ENCODE results near the gene MAD1L1.

MAD1L1 gene

DNA sequence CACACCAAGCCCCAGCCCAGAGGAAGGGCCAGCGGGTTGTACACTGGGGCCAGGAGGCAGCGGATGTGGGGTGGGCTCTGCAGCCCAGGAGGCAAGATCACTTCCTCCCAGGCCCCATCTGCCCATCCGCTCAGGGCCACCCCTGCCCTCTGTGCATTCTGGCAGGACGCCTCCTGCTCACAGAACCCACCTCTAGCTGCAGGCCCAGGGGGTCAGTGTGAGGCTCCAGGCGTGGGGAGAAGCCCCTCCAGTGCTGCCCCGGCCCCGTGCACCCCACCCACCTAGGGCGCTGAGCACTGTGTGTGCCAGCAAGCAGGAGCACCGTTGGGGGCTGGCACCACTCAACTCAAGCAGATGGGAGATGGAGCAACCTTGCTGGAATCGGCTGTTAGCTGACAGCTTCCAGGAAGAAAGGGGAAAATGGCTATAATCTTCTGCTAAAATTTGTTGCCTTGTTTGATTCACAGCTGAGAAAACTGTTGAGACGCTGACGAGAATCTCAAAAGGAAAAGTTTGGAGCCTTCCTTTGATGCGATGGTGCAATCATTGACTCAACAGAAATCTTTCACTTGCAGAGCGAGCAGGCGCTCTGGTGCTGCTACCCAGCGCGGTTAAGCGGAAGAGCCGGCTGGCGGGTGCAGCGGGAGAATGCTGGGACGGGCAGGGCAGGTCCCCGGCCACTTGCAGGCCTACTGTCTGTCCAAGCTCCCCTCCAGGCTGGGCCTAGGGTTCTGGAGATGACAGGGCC lies 286.5 kb downstream of the MAD1L1 start:
- no peak for DNase-seq

DNA sequence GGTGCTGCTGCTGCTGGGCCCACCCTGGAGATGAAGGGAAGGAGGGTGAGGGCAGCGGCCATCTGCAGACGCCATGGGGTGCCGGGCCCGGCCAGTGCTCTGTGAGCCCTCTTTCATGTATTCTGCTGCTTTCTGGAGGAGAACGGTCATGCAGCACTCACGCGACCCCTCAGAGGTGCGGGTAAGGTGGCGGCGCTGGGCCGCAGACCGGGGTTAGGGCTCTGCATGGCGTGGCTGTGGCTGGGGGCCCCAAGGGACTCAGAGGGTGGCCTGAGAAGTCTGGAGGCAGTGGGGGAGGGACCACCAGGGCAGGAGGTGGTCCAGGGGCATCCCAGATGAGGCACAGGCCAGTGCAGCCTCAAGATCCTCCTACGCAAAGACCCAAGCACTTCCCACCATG lies 287.2 kb downstream of the MAD1L1 start:
- no peak for DNase-seq

DNA sequence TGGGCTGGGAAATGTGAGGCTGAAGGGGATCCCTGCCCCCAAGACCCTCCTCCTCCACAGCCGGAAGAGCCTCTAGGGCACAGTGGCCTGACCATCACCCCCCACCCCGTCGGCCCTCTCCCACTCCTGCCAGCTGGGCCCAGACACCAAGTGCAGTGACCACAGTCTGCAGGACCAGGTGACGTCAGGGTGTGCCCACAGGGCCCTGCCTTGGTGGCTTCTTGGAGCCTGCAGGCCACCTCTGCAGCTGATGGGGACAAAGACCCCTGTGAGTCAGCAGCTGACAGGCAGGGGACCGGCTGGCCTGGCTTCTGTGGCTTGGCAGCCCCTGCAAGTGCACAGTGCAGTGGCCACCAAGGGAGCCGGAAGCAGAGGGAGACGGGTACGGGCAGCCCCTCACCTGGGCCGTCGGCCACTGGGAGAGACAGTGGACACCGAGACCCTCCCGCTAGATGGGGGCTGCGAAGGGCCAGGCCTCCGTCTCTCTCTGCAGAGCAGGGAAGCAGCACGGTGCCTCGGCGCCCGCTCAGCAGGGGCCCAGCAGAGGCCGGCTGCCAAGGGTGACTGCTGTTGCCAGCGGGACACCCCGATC lies 288.0 kb downstream of the MAD1L1 start:
- no peak for DNase-seq

DNA sequence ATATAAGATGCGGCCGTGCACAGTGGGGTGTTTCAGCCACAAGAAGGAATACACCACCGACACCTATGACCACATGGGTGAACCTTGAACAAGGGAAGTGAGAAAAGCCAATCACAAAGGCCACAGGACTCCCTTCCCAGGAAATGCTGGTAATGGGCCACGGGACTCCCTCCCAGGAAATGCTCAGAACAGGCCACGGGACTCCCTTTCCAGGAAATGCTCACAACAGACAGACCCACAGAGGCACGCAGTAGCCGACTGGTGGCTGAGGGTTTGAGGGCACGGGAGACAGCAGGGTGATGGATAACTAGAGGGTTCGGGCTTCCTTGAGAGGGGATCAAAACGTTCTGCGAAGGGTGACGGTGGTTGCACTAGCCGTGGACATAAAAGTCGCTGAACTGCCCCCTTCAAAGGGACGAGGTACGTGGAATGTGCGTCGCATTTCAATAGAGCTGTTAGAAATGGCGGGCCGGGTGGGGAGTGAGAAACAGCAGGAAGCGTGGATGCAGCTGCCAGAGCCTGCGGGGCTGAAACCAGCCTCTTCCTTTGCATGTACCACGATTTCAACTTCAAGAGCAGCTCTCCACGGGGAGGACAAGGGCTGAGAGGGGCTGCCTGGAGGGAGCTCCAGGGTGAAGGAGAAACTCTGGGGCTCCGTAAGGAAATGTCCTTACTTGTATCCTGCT lies 288.7 kb downstream of the MAD1L1 start:
- no peak for DNase-seq

DNA sequence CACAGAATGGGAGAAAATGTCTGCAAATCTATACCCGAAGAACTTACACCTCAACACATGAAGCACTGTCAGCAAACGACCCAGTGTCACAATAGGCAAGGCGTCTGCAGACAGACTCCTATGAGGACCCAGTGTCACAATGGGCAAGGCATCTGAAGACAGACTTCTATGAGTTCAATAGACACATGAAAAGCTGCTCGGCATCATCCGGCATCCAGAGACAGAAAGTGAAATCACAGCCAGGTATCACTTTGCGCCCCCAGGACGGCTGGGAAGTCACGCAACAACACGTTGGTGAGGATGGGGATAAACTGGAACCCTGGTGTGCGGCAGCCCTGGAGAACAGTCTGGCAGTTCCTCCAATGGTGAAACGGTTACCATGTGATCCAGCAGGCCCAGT lies 289.4 kb downstream of the MAD1L1 start:
- DNase-seq: no peak

DNA sequence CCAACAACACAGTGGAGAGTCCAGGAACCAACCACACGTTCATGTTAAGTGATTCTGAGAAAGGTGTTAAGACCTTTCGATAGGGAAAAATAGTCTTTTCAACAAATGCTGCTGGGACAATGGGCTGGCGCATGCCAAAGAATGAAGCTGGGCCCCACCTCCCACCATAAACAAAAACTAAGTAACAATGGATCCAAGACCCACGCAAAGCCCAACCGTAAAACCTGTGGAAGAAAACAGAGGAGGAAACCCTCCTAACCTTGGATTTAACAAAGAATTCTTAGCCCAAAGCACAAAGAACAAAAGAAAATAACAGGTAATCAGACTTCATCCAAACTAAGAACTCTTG lies 289.8 kb downstream of the MAD1L1 start:
- no peak for DNase-seq

DNA sequence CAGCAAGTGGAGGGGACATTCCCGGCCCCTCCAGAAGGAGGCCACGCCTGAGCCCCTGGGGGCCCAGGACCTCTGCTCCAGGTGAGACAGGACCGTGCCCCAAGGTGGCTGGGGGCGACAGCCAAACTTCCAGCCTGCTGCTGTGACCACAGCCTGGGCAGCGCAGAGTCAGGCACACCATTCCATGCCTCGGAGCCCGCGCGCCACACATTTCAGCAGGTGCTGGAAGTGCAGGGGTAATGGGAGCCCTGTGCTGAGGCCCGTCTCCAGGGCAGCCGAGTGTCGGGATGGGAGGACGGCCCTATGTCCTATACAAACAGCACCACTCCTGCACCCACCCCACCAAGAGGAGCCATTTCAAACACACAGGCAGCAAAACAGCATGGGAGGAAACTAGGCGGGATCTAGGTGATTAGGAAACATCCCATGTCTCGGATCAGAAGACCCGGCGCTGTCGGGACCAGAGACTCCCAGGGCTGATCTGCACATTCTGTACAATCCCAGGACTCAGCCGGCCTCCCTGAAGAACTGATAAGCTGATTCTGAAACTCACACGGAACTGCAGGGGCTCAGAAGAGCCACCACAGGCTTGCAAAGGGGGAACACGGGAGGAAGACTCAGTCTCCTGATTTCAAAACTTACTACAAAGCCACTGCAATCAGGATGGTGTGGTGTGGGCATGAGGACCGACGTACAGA lies 290.4 kb downstream of the MAD1L1 start:
- no peak for DNase-seq

DNA sequence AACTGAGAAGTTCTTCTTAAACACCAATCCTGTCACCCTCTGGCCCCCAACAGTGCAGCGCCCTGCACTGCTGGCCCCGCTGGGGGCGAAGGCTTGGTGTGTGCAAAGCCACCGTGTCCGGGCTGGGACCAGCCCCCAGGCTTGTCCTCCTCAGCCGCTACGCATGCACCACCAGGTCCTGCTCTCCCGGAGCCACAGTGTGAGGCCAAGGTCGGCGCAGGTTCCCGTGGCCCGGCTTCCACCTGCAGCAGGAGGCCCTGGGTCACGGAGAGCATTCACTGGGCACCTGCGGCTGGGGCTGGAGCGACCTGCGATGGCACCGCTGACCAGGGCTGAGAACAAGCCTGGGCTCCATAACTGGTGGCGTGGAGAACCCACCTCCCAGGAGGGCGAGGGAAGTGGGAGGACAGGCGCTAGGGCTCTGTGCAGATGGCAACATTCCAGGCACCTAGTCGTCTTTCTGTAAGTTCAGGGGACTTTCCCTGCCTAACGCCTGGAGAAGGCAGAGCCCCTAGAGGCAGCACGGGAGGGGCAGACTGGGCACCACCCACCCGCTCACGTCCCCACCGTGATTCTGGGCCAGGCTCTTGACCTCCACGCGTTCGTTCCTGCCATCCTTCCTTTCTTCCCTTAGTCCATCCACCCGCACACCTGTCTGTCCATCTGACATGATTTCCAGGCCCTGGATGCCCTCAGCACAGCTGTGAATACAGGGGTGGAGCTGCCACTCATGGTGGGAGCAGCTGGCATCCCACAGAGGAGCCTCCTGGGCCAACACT lies 291.1 kb downstream of the MAD1L1 start:
- no peak for DNase-seq

DNA sequence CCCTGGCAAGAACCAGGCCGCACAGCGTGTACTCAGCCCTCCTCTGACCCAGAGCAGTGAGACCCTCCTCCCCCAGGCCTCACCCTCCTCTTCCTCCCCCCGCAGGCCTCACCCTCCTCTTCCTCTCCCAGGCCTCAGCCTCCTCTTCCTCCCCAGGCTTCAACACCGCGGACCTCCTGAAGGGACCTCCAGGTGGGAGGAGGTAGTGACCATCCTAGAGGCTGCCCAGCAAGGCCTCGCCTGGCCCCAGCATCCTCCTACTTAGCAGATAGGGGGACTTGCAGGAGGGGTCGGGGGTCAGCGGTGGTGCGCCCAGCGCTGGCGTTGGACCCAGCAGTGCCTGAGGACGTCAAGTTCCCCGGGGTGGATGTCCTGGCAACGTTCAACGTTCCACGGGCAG lies 291.9 kb downstream of the MAD1L1 start:
- DNase-seq: no peak

DNA sequence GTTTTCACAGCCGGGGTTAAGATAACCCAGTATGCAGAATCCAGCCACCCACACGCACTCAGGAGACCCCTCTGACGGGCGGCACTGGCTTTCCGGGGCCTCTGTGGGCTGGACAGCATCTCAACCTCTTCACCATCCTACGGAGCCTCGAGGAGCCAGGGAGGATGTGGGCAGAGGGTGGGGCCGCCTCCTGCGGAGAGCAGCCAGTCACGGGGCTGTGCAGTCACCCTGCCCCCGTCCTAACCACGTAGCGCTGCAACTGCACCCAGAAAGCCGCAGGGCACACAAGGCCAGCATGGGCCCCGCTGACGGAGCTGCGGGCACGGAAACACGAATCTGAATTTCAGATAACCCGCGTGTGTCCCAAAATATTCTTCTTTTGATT lies 292.4 kb downstream of the MAD1L1 start:
- peak; percentile 82 to 84 for DNase-seq

DNA sequence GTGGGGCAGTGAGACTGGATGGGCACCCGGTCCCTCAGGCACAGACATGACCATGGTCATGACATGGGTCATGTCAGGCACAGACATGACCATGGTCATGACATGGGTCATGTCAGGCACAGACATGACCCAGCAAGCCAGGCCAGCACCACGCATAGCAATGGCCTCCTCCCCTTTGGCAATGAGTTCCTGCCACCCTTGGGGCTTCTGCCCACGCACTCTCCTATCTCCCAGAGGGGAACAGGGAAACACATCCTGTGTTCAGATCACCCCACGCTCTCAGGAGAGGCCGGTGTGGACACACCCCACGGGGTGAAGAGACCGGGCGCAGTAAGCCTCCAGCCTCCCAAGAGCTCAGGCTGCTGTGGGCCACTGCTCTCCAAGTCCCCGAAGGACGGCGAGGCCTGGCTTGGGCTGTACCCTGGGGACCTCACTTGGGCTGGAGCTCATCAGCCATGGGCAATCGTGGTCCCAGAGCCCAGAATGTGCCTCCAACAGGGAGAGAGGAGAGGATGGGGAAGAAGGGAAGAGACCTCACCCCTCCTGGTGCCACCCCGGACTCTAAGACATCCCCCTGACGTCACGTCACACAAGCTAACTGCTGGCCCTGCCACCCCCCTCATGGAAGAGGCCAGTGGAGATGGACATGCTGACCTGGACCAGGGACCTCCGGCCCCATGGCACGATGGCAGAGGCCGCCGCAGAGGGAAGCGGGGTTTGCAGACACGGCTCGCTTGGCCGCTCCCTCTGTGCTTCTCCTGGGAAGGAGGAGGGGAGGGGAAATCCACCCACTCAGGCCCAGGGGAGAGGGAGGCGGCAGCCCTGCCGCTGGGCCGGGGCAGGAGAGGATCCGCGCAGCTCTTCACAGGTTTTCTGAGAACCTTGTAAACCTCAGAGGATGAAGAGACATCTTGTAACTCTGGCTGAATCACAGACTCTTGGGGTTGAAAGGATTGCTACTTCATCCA lies 293.0 kb downstream of the MAD1L1 start:
- peak; percentile 35 to 37 for DNase-seq

DNA sequence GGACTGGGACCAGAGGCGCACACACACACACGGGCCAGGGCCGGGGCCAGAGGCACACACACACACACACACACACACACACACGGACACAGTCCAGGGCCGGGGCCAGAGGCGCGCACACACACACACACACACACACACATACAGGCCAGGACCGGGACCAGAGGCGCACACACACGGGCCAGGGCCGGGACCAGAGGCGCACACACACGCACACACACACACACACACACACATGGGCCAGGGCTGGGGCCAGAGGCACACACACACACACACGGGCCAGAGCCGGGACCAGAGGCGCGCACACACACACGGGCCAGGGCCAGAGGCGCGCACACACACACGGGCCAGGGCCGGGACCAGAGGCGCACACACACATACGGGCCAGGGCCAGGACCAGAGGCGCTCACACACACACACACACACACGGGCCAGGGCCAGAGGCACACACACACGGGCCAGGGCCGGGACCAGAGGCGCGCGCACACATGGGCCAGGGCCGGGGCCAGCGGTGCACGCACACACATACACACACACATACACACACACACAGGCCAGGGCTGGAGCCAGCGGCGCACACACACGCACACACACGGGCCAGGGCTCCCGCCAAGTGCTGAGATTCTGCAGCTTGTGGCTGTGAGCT lies 293.8 kb downstream of the MAD1L1 start:
- no peak for DNase-seq

DNA sequence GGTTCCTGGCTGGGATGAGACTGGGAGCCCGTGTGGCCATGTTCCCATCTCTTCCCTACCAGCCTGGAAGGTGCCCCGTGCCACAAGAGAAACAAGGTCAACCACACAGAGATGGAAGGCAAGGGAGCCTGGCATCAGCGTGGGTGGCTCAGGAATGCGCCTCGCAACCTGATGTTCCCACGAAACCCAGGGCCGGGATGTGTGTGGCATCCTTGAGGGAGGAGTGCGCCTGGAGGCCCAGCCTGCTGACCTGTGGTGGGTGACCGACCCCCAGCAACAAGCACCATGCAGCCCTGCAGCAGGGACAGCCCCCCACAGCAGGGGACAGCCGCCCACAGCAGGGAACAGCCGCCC lies 295.5 kb downstream of the MAD1L1 start:
- no peak for DNase-seq

DNA sequence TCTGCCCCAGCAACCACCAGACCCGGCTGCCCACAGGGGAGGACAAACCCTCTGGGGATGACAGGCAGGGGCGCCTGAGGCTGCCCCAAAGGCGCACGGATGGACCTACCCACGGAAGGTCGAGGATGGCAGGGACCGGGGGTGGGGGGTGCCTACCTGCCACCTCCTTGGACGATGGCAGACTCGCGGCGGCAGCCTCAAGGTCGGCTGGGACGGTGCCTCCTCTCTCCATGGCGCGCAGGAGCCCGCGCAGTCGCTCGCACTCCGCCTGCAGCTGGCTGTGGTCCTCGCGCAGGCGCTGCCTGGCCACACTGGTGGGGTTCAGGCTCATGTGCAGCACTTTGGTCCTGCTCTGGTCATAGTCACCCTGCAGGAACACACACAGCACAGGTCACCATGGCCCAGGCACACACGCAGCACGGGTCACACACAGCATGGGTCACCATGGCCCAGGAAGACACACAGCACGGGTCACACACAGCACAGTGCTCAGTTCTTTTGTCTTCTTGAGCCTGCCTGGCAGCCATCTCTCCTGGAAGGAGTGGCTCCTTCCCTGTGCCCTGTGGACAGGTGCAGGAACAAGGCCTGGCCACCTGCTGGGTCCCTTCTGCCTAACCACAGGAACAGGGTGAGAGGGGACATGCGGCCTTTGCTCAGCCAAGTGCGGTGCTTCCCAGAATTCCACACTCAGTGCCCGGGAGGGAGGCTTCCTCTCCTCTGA lies 296.1 kb downstream of the MAD1L1 start:
- DNase-seq: no peak

DNA sequence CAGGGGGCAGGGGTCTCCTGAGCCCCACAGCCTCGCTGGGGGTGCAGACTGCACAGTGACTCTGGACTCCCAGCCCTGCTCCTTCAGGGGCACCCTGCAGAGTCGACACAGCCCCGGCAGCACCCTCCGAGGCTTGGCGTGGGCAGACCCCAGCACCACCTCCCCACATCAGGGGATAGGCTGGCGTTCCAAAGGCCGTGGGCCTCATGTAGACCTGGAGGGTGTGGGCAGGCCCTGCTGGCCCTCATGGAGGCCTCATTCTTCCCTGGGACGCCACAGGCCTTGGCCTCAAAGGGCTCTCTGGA lies 296.8 kb downstream of the MAD1L1 start:
- DNase-seq: no peak

DNA sequence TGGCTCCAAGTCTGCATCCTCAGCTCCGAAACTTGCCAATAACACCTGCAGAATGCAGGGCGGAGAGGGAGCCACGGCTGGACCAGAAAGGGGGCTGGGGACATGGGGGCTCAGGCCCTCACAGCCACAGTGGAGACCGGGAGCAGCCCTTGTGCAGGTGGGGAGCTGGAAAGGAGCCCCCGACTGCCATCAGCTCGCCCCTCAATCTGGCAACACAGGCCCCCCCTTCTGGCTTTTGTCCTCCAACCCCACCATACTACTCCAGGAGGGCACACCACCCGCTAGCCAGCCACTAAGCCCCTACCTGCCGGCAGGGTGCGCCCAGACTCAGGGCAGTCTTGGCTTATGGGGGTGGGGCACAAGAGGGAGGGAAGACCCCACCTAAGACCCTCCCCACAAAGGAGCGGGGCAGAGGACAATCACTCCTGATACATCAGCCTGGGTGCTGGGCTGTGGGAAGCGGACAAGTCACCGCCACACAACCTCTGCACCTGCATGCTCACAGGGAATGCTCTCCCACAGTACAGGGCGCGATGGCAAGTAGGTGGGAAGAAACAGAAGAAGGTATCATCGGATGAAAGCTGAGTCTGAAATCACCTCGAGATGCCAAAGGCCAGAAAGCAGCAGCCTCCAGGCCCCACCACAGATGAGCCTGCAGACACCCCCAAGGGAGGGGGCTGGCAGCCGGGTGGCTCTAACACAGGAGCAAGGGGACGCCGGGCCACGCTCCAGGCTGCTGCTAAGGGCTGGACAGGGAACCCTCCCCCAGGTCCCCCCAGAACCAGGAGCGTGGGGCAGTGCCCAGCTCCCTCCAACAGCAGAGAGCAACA lies 297.4 kb downstream of the MAD1L1 start:
- DNase-seq: no peak

DNA sequence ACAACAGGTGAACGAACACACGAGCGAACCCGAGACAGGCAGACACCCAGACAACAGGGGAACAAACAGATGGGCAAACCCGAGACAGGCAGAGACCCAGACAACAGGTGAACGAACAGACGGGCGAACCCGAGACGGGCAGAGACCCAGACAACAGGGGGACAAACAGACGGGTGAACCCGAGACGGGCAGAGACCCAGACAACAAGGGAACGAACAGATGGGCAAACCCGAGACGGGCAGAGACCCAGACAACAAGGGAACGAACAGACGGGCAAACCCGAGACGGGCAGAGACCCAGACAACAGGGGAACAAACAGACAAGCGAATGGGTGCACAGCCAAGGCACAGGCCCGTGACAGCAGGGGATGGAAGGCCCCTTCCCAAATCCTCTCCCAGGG lies 298.0 kb downstream of the MAD1L1 start:
- no peak for DNase-seq

DNA sequence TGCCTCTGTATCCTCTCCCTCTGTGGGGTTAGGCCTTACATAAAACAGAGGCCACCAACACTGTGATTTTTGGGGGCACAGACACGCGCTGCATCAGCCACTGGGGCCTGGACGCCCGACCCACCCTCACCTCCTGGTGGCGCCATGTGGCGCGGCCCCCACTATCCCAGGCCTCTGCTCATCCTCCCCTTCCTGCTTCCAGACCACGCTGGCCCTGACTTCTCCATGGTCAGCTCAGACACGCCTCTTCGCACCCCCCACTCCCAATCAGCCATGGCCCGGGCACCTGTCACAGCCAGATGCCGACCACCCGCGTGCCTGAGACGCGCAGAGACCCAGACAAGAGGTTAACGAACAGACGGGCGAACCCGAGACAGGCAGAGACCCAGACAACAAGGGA lies 298.7 kb downstream of the MAD1L1 start:
- DNase-seq: no peak

DNA sequence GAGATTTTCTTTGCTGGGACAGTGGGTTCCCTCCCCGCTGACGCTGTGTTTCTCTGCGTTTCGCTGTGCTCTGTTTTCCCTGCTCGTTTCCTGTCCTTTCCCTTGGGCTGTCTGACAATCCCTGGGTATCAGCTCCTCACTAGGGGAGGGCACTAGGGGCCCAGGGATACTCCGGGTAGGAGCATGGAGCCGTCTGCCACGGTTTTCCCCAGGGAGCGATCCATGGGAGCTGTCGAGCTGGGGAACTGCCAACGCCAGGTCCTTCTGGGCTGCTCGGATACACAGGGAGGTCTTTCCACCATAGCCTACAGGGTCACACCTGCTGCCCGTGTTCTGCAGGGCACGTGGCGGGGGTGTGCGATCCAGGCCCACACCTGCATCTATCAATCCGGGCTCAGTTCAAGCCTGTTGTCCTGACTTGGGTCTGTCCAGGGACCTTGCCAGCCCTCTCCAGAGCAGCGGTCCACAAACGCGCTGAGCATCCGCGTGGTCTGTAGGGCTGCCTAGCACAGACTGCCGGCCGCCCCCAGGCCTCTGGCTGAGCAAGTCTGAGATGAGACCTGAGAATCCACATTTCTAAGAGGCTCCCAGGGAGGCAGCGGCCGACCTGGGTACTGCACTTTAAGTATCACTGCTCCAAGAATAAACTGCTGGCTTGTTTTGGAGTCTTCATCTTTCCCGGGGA lies 299.5 kb downstream of the MAD1L1 start:
- no peak for DNase-seq

DNA sequence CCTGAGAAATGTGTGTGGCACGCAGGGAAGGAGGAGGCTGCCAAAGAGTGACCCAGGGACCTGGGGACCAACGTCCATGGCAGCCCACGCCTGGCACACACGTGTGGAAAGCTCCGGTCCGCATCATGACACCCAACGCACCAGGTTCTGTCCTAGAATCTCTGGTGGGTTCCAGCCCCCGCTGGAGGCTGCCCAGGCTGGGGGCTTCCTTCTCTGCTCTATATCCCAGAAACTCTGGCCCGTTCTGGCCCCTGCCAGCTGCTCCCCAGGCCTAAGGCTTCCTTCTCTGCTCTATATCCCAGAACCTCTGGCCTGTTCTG lies 300.8 kb downstream of the MAD1L1 start:
- DNase-seq: no peak
